Activated CD4-positive, alpha-beta T cell treated with anti-CD3 and anti-CD28 coated beads for 48 hours (primary cell): ENCODE results near the gene PNPLA7.
"Not testable (repeated sequence)": the region's sequence is repeated elsewhere in the genome, so short reads cannot be mapped to it uniquely, and the experiment has no call there.

Experiments used
- DNase-seq: peaks from one replicate; pipeline ENCODE4 v3.0.0-alpha.2; 2020

The PNPLA7 gene

GRCh38 chr9:137574192-137574591, 24.0 kb upstream of the PNPLA7 start:
- DNase-seq = no peak

- no peak for DNase-seq
Observed at GRCh38 chr9:137570566-137570965, 20.4 kb upstream of the PNPLA7 start.

- DNase-seq = no peak
Observed at GRCh38 chr9:137569609-137570203, 19.5 kb upstream of the PNPLA7 start.

GRCh38 chr9:137568445-137568844, 18.2 kb upstream of the PNPLA7 start:
- not testable (repeated sequence) for DNase-seq

- DNase-seq = no peak
Observed at GRCh38 chr9:137564817-137565411, 14.7 kb upstream of the PNPLA7 start.

- DNase-seq = no peak
Observed at GRCh38 chr9:137564134-137564533, 13.9 kb upstream of the PNPLA7 start.

- no peak for DNase-seq
Observed at GRCh38 chr9:137558127-137558526, 7.9 kb upstream of the PNPLA7 start.

GRCh38 chr9:137556069-137556838, 6.1 kb upstream of the PNPLA7 start:
- DNase-seq = no peak

GRCh38 chr9:137555179-137555578, 5.0 kb upstream of the PNPLA7 start:
- DNase-seq = no peak

GRCh38 chr9:137554349-137554748, 4.1 kb upstream of the PNPLA7 start:
- DNase-seq = no peak

GRCh38 chr9:137553654-137554053, 3.5 kb upstream of the PNPLA7 start:
- DNase-seq = not testable (repeated sequence)

- DNase-seq = peak; percentile 36
Observed at GRCh38 chr9:137552022-137552768, 2.0 kb upstream of the PNPLA7 start.

GRCh38 chr9:137551264-137552021, 1.2 kb upstream of the PNPLA7 start, which contains the start of gene MRPL41:
TSS of gene MRPL41 (plus strand) at chr9:137551879. CDS start at chr9:137552082, 203 bp downstream.
- peak; percentile 92 for DNase-seq

- not testable (repeated sequence) for DNase-seq
Observed at GRCh38 chr9:137550958-137551263, 709 bp upstream of the PNPLA7 start.

- no peak for DNase-seq
Observed at GRCh38 chr9:137547687-137548543, 2.3 kb downstream of the PNPLA7 start.

- no peak for DNase-seq
Observed at GRCh38 chr9:137545123-137545522, 5.1 kb downstream of the PNPLA7 start.

- no peak for DNase-seq
Observed at GRCh38 chr9:137544176-137544760, 5.9 kb downstream of the PNPLA7 start.

GRCh38 chr9:137543237-137543963, 6.8 kb downstream of the PNPLA7 start:
- no peak for DNase-seq

GRCh38 chr9:137542486-137542885, 7.7 kb downstream of the PNPLA7 start:
- no peak for DNase-seq

GRCh38 chr9:137540536-137540935, 9.7 kb downstream of the PNPLA7 start:
- no peak for DNase-seq

GRCh38 chr9:137538058-137538457, 12.1 kb downstream of the PNPLA7 start:
- no peak for DNase-seq
